OCI-LY3 (cell line): Measurements from ENCODE around the gene KLHL2.
"Not testable (repeated sequence)": the region's sequence is repeated elsewhere in the genome, so short reads cannot be mapped to it uniquely, and the experiment has no call there.

Experiments used
- EZH2phosphoT487 ChIP-seq: fragments of 200-600 bp; shearing (Covaris generic); IDR thresholded peaks from 2 replicates; pipeline ENCODE4 v1.6.1; 2018; ENCODE audit warnings: antibody characterized with exemption, mixed run types, low read depth
- TF ChIP-seq, protein P1 (sequence below): fragments of 200-600, 300-600 bp; sonication (generic); IDR thresholded peaks from 2 replicates; pipeline ENCODE4 v1.5.1; 2014; ENCODE audit warnings: antibody characterized with exemption, low read length, low read depth

DNA sequence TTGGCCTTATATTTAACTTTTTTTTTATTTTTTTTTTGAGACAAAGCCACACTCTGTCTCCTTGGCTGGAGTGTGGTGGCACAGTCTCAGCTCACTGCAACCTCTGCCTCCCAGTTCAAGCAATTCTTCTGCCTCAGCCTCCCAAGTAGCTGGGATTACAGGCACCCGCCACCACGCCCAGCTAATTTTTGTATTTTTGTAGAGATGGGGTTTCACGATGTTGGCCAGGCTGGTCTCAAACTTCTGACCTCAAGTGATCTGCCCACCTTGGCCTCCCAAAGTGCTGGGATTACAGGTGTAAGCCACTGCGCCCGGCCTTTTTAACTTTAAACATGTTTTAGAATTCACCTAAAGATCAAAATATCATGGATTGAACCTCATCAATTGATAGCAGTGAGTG lies 135.0 kb downstream of the KLHL2 start:
- TF ChIP-seq, protein P1, sequence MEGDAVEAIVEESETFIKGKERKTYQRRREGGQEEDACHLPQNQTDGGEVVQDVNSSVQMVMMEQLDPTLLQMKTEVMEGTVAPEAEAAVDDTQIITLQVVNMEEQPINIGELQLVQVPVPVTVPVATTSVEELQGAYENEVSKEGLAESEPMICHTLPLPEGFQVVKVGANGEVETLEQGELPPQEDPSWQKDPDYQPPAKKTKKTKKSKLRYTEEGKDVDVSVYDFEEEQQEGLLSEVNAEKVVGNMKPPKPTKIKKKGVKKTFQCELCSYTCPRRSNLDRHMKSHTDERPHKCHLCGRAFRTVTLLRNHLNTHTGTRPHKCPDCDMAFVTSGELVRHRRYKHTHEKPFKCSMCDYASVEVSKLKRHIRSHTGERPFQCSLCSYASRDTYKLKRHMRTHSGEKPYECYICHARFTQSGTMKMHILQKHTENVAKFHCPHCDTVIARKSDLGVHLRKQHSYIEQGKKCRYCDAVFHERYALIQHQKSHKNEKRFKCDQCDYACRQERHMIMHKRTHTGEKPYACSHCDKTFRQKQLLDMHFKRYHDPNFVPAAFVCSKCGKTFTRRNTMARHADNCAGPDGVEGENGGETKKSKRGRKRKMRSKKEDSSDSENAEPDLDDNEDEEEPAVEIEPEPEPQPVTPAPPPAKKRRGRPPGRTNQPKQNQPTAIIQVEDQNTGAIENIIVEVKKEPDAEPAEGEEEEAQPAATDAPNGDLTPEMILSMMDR = not testable (repeated sequence)
- TF ChIP-seq EZH2phosphoT487 = not testable (repeated sequence)
